Prostate gland (tissue), 2 donors: ENCODE measurements around the gene LYPD8. TPM values are rescaled to one million over a fixed set of nuclear protein-coding genes. Genes with fewer than 3 reads are reported as not detected.

Experiments
- DNase-seq: peaks from one replicate; pipeline ENCODE4 v3.0.0-alpha.2; 2019; ENCODE audit warnings: low spot score
- H3K27ac ChIP-seq, 2 donors: fragments of 200-600 bp; sonication (generic); 2 replicates each; pipeline ENCODE4 v1.5.1; 2017 to 2019
- H3K27me3 ChIP-seq: fragments of 200-600 bp; sonication (generic); replicated peaks from 2 replicates; pipeline ENCODE4 v1.5.1; 2019; ENCODE audit not compliant: insufficient read depth
- H3K36me3 ChIP-seq, 2 donors: fragments of 200-600 bp; sonication (generic); 1 replicate in 1 of 2; 2 replicates in 1 of 2; pipeline versions ENCODE4 v1.5.1 to v1.8.1; 2017 to 2019
- H3K4me1 ChIP-seq: fragments of 200-600 bp; sonication (generic); replicated peaks from 2 replicates; pipeline ENCODE4 v1.5.1; 2019
- H3K4me3 ChIP-seq, 2 donors: fragments of 200-600 bp; sonication (generic); 2 replicates each; pipeline ENCODE4 v1.5.1; 2017 to 2019
- H3K9me3 ChIP-seq: fragments of 200-600 bp; sonication (generic); 2 replicates; pipeline ENCODE4 v1.5.1; 2017
- CTCF ChIP-seq, 4 experiments: fragments of 200-600 bp in 2 of 4; fragments of 450-650 bp in 2 of 4; sonication (generic) in 2 of 4; IDR thresholded peaks; 1 replicate in 3 of 4; 2 replicates in 1 of 4; pipeline ENCODE4 v1.5.1; 2016 to 2019; ENCODE audit warnings: antibody characterized with exemption in 4 of 4, mild to moderate bottlenecking in 2 of 4, moderate library complexity in 2 of 4
- POLR2A ChIP-seq: fragments of 450-650 bp; IDR thresholded peaks from one replicate; pipeline ENCODE4 v1.6.1; 2016; ENCODE audit warnings: antibody characterized with exemption, mild to moderate bottlenecking
- POLR2AphosphoS5 ChIP-seq: sonication (generic); formaldehyde crosslinking; IDR thresholded peaks from one replicate; pipeline ENCODE4 v1.6.1; 2017; ENCODE audit warnings: antibody characterized with exemption
- WGBS: methylation state at CpG from one replicate; pipeline ENCODE4 v1.1.5; 2018; 5-methylcytosine and 5-hydroxymethylcytosine counted together
- intact Hi-C: fragments of 100-400 bp; cut with DNase I; formaldehyde crosslinking; loops from one replicate; pipeline ENCODE4 v1.14.2; 2022
- total RNA-seq, 2 donors: library from RNA; depleted of rRNA; stranded (reverse); fragments of >200 nt; gene quantifications; one replicate each; pipeline ENCODE4 v1.1.0, GENCODE V29; 2016

Gene LYPD8
- total RNA-seq, 2 donors from 2014 or later: not detected

GRCh38 chr1:248783367-248783766, 27.8 kb upstream of the LYPD8 start:
- Histone ChIP-seq H3K27me3 (no peaks in the 10 kb centered on the region), H3K4me3 (no peak overlapping the region), H3K4me1 (no peaks in the 10 kb centered on the region), H3K9me3 (no peaks in the 10 kb centered on the region), H3K27ac (no peak overlapping the region), H3K36me3 (no peaks in the 10 kb centered on the region)
- TF ChIP-seq POLR2AphosphoS5 (no peak), CTCF (IDR thresholded peaks at IDR 0.05) (no peak), POLR2A (no peak)
- intact Hi-C loops: no loop called here
- 71% methylated on average over 3 of the region's 3 CpGs for WGBS
- no peak for DNase-seq

GRCh38 chr1:248782416-248783141, 27.0 kb upstream of the LYPD8 start:
- H3K27ac ChIP-seq: no peak overlapping the region
- no peak overlapping the region for H3K4me3 ChIP-seq
- no peaks in the 10 kb centered on the region for H3K9me3 ChIP-seq
- TF ChIP-seq POLR2AphosphoS5: no peak
- no peak for TF ChIP-seq POLR2A
- TF ChIP-seq CTCF (IDR thresholded peaks at IDR 0.05): no peak
- WGBS: 85% methylated on average over 16 of the region's 16 CpGs
- no peaks in the 10 kb centered on the region for H3K27me3 ChIP-seq
- H3K36me3 ChIP-seq: no peaks in the 10 kb centered on the region
- intact Hi-C loops: no loop called here
- DNase-seq: no peak
- H3K4me1 ChIP-seq: no peaks in the 10 kb centered on the region

GRCh38 chr1:248779350-248779749, 23.8 kb upstream of the LYPD8 start:
- TF ChIP-seq POLR2AphosphoS5 (no peak), CTCF (IDR thresholded peaks at IDR 0.05) (no peak), POLR2A (no peak)
- WGBS: 71% methylated on average over 2 of the region's 2 CpGs

GRCh38 chr1:248778906-248779305, 23.3 kb upstream of the LYPD8 start:
- H3K36me3 ChIP-seq: no peaks in the 10 kb centered on the region
- no peaks in the 10 kb centered on the region for H3K4me1 ChIP-seq
- 94% methylated on average over 2 of the region's 2 CpGs for WGBS
- H3K27me3 ChIP-seq: no peaks in the 10 kb centered on the region
- TF ChIP-seq CTCF (IDR thresholded peaks at IDR 0.05) (no peak), POLR2A (no peak), POLR2AphosphoS5 (no peak)
- no peaks in the 10 kb centered on the region for H3K9me3 ChIP-seq
- no peak for DNase-seq
- H3K27ac ChIP-seq: no peak overlapping the region
- no peak overlapping the region for H3K4me3 ChIP-seq
- intact Hi-C loops: no loop called here

More at GRCh38 chr1:248779350-248779749, 23.8 kb upstream of the LYPD8 start:
- DNase-seq: no peak
- Histone ChIP-seq H3K4me3 (no peak overlapping the region), H3K27me3 (no peaks in the 10 kb centered on the region), H3K27ac (no peak overlapping the region), H3K36me3 (no peaks in the 10 kb centered on the region), H3K9me3 (no peaks in the 10 kb centered on the region), H3K4me1 (no peaks in the 10 kb centered on the region)
- intact Hi-C loops: no loop called here

GRCh38 chr1:248776991-248777390, 21.4 kb upstream of the LYPD8 start:
- H3K4me1 ChIP-seq: no peaks in the 10 kb centered on the region
- TF ChIP-seq POLR2AphosphoS5 (no peak), CTCF (IDR thresholded peaks at IDR 0.05) (no peak), POLR2A (no peak)
- no peak overlapping the region for H3K27ac ChIP-seq
- H3K4me3 ChIP-seq: no peak overlapping the region
- no peaks in the 10 kb centered on the region for H3K27me3 ChIP-seq
- no peaks in the 10 kb centered on the region for H3K36me3 ChIP-seq
- intact Hi-C loops: no loop called here
- no peaks in the 10 kb centered on the region for H3K9me3 ChIP-seq
- DNase-seq: no peak
